Measurements from ENCODE around the gene FLNC. TPM values are rescaled to one million over a fixed set of nuclear protein-coding genes. Genes with fewer than 3 reads are reported as not detected.

Gene FLNC
- total and polyA plus RNA-seq, 9 of the 15 experiments (the other 6 are each of a cell fraction or from before 2014, with no cell fraction given) = 0.90 to 155 (median 28.8) TPM

DNA sequence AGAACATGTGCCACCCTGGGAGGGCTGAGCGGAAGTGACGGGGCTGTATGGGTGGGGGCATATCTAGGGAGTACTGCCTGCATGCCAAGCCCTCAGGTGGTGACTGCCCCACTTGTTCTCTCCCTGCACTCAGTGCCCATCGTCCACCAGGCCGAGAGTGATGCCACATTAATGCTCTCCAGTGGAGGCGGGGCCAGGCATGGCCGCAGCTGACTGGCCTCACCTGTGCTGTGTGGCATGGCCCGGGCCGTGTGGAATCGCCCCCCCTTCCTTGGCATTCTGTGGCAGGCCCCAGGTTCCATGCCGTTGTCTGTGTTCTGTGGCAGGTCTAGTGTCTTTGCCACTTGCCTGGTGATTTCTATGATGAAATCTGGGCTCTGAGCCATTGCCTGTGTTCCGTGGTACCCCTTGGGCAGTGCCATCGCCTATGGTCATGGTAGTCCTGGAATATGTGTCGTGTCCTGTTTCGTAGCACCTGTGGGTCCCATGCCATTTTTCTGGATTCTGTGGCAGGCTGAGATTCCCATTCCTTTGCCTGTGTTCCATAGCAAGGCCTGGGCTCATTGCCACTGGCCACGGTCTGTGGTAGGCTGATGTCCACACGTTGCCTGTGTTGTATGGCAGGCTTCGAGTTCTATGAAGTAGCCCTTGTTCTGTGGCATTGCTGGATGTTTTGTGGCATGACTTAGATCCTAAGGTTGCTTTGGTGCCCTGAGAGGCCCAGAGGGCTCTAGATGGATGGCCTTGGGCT is 8.9 kb downstream of the FLNC start:
- WGBS (ENCODE audit: insufficient coverage, low coverage, missing lambda C conversion rate) = 96% methylated on average over 17 of the region's 17 CpGs
- H4K20me1 ChIP-seq (replicated peaks; ENCODE audit: control insufficient read depth, insufficient read depth, low read length) = peaks cover 20% of the 10 kb centered on the region; the same call in 1 of the 2 replicates
- ChIA-PET CTCF (ENCODE audit: low intra/inter-chr PET ratio) (interaction anchor here (0.6 kb wide), 1 partner anchor 238 kb away, joined by 5 read pairs; no protein-coding TSS in a partner anchor), POLR2A (interaction anchor here (0.6 kb wide), 1 partner anchor 44 kb away, joined by 3 read pairs; no protein-coding TSS in a partner anchor)
- H3K79me2 ChIP-seq (ENCODE audit: control insufficient read depth, insufficient read depth, low read length) = peaks cover 7% of the 10 kb centered on the region; the same call in 2 of the 3 replicates
- no TSS peak for BruUV-seq (replicated peaks)
- no peak for TF ChIP-seq HNRNPLL (IDR thresholded peaks at IDR 0.05; ENCODE audit: low read depth, low read length, poor library complexity, severe bottlenecking)
- TF ChIP-seq POLR2AphosphoS2 (IDR thresholded peaks at IDR 0.05; ENCODE audit: low read length) = peak; percentile 73; the same call in 1 of the 2 replicates
- H3K4me1 ChIP-seq (replicated peaks in 1 of 2; ENCODE audit: control insufficient read depth in 2 of 2, insufficient read depth in 2 of 2, low read length in 2 of 2) = peaks cover 0 to 57% of the 10 kb centered on the region in 2 experiments; a peak in 2 of 5 replicates
- H3K9me3 ChIP-seq (replicated peaks; ENCODE audit: control insufficient read depth, insufficient read depth, low read depth, low read length) = no peaks in the 10 kb centered on the region
- no peak overlapping the region for H3K27ac ChIP-seq (ENCODE audit: extremely low read depth, low read depth, low read length)
- in situ Hi-C loops (cut with MboI) = no loop called here
- H3K9me1 ChIP-seq (ENCODE audit: control insufficient read depth, insufficient read depth, low read length) = peaks cover 5% of the 10 kb centered on the region
- FAIRE-seq (no peak), DNase-seq (ENCODE audit: extremely low read depth in 1 of 4, low spot score in 3 of 4) (no peak), ATAC-seq (no peak)
- no peak overlapping the region; a peak in 1 of 4 replicates for H3K9ac ChIP-seq (ENCODE audit: insufficient read depth in 1 of 2, low read depth in 2 of 2, low read length in 2 of 2)
- intact Hi-C loops (cut with micrococcal nuclease) = no loop called here
- H3K36me3 ChIP-seq (ENCODE audit: control insufficient read depth, insufficient read depth, low read length) = peaks cover 99% of the 10 kb centered on the region; the same call in 2 of the 3 replicates
- no peaks in the 10 kb centered on the region for H3K27me3 ChIP-seq (ENCODE audit: control insufficient read depth in 2 of 2, insufficient read depth in 2 of 2, low read length in 2 of 2)
- no peak overlapping the region for H3K4me2 ChIP-seq (ENCODE audit: insufficient read depth, low read length)
- no peak overlapping the region for H3K4me3 ChIP-seq
- no peak overlapping the region for H2AFZ ChIP-seq (ENCODE audit: low read depth, low read length)

GRCh38 chr7:128839751-128840177 is 9.6 kb downstream of the FLNC start:
- Histone ChIP-seq H3K9me1 (ENCODE audit: control insufficient read depth, insufficient read depth, low read length) (peaks cover 6% of the 10 kb centered on the region), H3K4me2 (ENCODE audit: insufficient read depth, low read length) (no peak overlapping the region), H4K20me1 (replicated peaks; ENCODE audit: control insufficient read depth, insufficient read depth, low read length) (peaks cover 21% of the 10 kb centered on the region; the same call in 1 of the 2 replicates), H3K36me3 (ENCODE audit: control insufficient read depth, insufficient read depth, low read length) (peaks cover 100% of the 10 kb centered on the region; the same call in 2 of the 3 replicates), H3K9ac (ENCODE audit: insufficient read depth in 1 of 2, low read depth in 2 of 2, low read length in 2 of 2) (no peak overlapping the region; a peak in 1 of 4 replicates), H2AFZ (ENCODE audit: low read depth, low read length) (no peak overlapping the region), H3K79me2 (ENCODE audit: control insufficient read depth, insufficient read depth, low read length) (peaks cover 2% of the 10 kb centered on the region; the same call in 1 of the 3 replicates), H3K9me3 (replicated peaks; ENCODE audit: control insufficient read depth, insufficient read depth, low read depth, low read length) (no peaks in the 10 kb centered on the region), H3K4me3 (no peak overlapping the region), H3K27ac (ENCODE audit: extremely low read depth, low read depth, low read length) (no peak overlapping the region), H3K27me3 (ENCODE audit: control insufficient read depth in 2 of 2, insufficient read depth in 2 of 2, low read length in 2 of 2) (no peaks in the 10 kb centered on the region), H3K4me1 (replicated peaks in 1 of 2; ENCODE audit: control insufficient read depth in 2 of 2, insufficient read depth in 2 of 2, low read length in 2 of 2) (peaks cover 0 to 60% of the 10 kb centered on the region in 2 experiments; a peak in 2 of 5 replicates)
- DNase-seq (ENCODE audit: extremely low read depth in 1 of 4, low spot score in 3 of 4) (no peak), FAIRE-seq (no peak), ATAC-seq (no peak)
- 88% methylated on average over 13 of the region's 13 CpGs for WGBS (ENCODE audit: insufficient coverage, low coverage, missing lambda C conversion rate)
- in situ Hi-C loops (cut with MboI) (no loop called here), intact Hi-C loops (cut with micrococcal nuclease) (no loop called here)
- CTCF ChIA-PET (ENCODE audit: low intra/inter-chr PET ratio) = interaction anchor here (0.6 kb wide), 1 partner anchor 238 kb away, joined by 5 read pairs; no protein-coding TSS in a partner anchor
- BruUV-seq (replicated peaks) = no TSS peak
- POLR2A ChIA-PET = interaction anchor here (0.6 to 1.5 kb wide), 5 partner anchors 21 to 144 kb away, joined by 3 to 6 read pairs (median 3); no protein-coding TSS in a partner anchor
- TF ChIP-seq MEIS2 (IDR thresholded peaks at IDR 0.05; ENCODE audit: partially characterized antibody) = no peak
- TF ChIP-seq ZHX1 (conservative IDR thresholded peaks at IDR 0.05; ENCODE audit: low read length) = no peak
- no peak for TF ChIP-seq MAFK (IDR thresholded peaks at IDR 0.05; ENCODE audit: low read length)
- TF ChIP-seq ZNF696 (CRISPR knock-in tag; conservative IDR thresholded peaks at IDR 0.05) = no peak
- TF ChIP-seq EP300 (IDR thresholded peaks at IDR 0.05; ENCODE audit: low read length) = no peak
- TF ChIP-seq HNRNPH1 (optimal IDR thresholded peaks at IDR 0.05; ENCODE audit: low read depth, low read length) = no peak
- no peak for TF ChIP-seq CHCHD3 (CRISPR knock-in tag; IDR thresholded peaks at IDR 0.05)
- no peak for TF ChIP-seq PHB2 (IDR thresholded peaks at IDR 0.05; ENCODE audit: low read depth)
- no peak for TF ChIP-seq ELK1 (CRISPR knock-in tag; IDR thresholded peaks at IDR 0.05)
